Lung microvascular endothelial cell (primary cell): ENCODE data around the gene APOE. TPM values are rescaled to one million over a fixed set of nuclear protein-coding genes. Genes with fewer than 3 reads are reported as not detected.
"Not testable (repeated sequence)": the region's sequence is repeated elsewhere in the genome, so short reads cannot be mapped to it uniquely, and the experiment has no call there.

ENCODE experiments used
- DNase-seq, 2 donors: peaks; one replicate each; pipeline versions ENCODE4 v3.0.0 to v3.0.0-alpha.2; 2010; ENCODE audit warnings: low read depth in 2 of 2
- total RNA-seq: library from RNA; depleted of rRNA; stranded (reverse); fragments of >200 nt; gene quantifications from 2 replicates; pipeline ENCODE4 v1.2.1, GENCODE V29; 2014

Gene APOE
- total RNA-seq, 1 donor from 2014 or later: 2.4 TPM

DNA sequence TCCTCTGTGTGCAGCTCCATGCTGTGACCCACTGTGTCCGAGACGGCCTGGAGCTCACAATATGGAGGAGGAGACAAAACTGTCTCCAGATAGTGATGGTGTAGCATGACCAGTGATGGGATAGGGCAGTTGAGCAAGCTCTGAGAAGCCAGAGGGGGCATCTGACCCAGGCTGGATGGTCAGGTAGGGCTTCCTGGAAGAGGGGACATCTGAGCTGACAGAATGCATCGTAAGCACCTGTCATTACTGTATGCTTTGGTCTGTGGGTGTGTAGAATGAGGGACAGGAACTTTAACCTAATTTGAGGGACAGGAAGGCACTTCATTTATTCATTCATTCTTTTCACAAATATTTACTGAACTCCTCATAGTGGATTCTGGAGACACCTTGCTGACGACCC, 21.0 kb upstream of the APOE start:
- no peak for DNase-seq

DNA sequence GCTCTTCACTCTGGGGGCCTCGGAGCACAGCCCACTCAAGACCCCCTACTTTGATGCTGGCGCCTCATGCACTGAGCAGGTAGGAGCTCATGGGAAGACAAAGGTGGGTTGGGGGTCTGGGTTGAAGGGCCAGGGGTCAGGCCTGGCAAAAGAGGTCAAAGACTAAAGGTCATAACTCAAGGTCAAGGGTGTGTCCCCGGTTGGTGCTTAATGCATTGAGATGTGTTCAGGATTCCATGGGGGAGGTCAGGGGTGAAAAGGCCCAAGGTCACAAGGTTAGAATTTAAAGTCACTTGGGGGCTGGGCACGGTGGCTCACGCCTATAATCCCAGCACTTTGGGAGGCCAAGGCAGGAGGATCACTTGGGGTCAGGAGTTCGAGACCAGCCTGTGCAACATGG, 19.5 kb upstream of the APOE start:
- no peak for DNase-seq

DNA sequence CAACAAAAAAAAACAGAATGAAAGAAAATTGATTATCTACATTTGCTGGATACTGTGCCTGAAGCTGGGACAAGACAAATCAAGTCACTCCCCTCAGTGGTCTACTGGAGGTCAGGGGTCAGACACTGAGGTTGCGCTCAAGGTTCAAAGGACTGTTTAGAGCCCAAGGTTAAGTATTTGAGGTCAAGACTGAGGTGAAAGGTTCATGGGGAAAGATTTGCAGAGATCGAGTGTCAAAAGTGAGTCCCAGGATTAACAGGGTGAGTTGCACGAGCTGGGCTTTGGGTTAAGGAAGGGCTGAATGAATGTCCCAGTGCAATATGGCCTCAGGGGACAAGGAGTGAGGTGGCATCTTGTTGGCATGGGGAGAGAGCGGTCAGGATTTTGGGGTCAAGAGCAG, 17.9 kb upstream of the APOE start:
- DNase-seq: no peak

DNA sequence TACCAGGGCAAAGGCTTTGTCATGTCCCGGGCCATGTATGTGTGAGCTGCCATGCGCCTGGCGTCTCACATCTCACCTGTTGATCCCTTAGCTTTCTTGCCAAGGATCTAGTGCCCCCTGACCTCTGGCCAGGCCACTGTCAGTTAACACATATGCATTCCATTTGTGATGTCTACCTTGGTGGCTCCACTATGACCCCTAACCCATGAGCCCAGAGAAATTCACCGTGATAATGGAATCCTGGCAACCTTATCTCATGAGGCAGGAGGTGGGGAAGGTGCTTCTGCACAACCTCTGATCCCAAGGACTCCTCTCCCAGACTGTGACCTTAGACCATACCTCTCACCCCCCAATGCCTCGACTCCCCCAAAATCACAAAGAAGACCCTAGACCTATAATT, 17.3 kb upstream of the APOE start:
- DNase-seq: not testable (repeated sequence)

DNA sequence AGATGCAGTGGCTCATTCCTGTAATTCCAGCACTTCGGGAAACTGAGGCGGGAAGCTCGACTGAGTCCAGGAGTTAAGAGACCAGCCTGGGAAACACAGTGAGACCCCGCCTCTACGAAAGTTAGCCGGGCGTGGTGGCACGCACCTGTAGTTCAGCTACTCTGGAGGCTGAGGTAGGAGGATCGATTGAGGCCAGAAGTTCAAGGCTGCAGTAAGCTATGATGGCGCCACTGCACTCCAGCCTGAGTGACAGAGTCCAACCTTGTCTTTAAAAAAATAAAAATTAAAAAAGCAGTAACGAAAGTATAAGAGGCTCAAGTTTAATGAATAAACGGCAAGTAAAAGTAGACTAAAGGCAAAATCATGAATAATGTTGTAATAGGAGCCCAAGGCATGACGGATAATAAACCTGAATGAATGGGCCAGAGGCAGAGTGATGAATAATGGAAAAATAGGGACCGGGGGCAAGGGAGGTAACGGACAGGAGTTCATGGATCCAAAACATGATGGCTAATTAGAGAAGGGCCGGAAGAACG, 15.7 kb upstream of the APOE start:
- DNase-seq: no peak

DNA sequence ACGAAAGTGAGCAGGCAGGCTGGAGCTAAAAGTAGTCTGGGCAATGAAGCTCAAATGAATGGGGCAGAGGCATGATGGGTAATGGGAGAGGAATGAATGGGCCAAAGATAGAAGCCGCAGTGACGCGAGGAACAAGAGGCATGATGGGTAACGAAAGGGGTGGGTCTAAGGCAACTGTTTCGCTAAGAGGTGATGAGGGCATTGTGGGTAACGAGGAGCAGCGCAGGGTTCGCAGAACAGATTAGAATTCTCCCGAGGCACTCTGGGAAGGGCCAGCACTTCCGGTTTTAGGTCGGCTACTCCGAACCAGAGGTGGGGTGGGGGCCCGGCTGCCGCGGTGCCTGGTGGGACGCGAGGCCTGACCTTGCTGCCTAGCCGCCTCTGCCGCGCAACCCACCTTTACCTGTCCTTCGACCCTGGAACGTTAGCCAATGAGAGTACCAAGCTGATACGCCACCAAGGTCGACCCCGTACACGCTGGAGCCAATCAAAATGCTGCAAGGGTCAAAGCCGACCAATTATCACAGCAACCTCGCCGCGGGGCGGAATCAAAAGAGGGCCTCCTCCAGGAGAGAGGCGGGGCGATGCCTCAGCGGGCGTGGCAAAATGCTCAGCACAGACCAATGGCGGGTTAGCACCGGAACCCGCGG, 15.1 kb upstream of the APOE start:
- peak; percentile 100 for DNase-seq

DNA sequence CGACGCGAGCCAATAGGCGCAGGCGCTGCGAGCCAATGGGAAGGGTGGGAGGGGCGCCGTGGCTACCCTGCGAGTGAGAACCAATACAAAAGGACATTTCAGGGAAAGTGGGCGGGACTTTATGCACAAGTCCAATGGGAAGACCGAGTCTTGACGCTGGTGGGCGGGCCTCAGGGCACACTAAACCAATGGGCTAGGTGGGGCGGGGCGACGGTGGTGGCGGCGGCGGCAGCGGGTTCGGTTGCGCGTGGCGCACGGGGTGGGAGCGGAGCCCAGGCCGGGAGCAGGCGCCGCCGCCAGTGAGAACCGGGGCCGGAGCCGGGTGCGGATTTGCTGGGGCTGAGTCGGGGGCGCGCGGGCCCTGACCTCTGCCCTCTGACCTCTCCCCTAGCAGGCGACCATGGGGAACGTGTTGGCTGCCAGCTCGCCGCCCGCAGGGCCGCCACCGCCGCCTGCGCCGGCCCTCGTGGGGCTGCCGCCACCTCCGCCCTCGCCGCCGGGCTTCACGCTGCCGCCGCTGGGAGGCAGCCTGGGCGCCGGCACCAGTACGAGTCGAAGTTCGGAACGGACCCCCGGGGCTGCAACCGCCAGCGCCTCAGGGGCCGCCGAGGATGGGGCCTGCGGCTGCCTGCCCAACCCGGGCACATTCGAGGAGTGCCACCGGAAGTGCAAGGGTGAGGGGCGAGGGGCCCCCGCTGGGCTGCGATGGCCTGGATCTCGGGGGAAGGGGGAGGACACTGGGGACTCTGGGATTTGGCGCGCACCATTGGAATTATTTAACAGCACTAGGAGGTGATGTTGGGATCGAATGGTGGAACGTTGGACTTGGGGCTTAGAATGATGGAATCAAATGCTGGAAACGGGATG, 14.3 kb upstream of the APOE start, which contains the start of gene TOMM40:
Gene TOMM40 (plus strand): TSS at position 239 of the 867 bp plus-strand sequence. CDS start 162 bp downstream, at position 401.
- DNase-seq: peak in 1 of 2 donors; percentile 28

DNA sequence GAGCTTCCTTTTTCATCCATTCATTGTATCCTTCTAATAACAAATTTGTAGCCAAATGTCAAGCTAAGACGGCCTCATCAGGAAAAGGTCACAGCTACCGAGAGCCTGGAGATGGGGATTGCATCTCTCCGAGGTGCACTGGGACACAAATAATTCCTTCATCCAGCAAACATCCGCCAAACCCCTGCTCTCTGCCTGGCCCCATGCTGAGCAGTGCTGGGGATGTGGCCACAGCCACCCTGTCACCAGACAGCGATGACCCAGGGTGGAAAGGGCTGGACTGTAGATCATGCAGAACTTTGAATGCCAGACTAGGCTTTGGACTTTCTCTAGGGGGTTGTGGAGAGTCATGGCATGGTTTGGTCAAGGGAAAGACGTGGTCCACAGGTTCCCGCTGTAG, 12.7 kb upstream of the APOE start:
- no peak for DNase-seq

DNA sequence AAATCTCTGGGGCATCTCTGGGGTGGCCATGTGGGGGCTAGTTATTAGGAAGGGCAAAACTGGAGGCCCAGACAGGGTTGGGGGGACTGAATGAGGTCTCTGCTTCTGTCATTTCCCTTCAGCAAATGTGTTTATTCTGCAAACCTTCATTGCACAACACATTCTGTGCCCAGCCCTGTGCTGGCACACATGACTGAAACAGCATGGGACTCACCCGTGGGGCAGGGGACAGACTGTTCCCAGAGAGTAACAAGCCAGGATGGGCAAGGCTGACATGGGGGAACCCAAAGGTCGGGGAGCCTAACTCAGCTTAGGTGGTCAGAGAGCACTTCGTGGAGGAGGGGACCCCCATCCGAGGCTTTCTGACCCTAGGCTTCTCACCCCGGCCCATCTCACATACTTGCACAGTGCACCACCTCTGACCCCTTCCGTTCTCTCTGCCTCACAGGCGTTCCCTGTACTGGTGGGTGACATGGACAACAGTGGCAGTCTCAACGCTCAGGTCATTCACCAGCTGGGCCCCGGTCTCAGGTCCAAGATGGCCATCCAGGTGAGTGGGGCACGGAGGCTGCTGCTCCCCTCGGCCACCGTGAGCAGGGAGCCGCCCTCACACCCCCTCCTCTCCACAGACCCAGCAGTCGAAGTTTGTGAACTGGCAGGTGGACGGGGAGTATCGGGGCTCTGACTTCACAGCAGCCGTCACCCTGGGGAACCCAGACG, 12.1 kb upstream of the APOE start:
- DNase-seq: no peak

DNA sequence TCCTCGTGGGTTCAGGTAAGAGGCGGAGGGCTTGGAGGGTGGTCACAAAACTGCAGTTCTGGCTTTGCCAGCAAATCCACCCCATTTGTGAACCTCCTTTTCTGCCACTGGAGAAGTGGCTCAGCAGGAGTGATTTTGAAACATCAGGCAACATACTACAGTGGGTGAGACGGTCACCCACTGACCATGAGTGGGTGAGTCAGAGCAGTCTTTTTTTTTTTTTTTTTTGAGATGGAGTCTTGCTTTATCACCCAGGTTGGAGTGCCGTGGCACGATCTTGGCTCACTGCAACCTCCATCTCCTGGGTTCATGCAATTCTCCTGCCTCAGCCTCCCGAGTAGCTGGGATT, 11.6 kb upstream of the APOE start:
- DNase-seq: no peak

DNA sequence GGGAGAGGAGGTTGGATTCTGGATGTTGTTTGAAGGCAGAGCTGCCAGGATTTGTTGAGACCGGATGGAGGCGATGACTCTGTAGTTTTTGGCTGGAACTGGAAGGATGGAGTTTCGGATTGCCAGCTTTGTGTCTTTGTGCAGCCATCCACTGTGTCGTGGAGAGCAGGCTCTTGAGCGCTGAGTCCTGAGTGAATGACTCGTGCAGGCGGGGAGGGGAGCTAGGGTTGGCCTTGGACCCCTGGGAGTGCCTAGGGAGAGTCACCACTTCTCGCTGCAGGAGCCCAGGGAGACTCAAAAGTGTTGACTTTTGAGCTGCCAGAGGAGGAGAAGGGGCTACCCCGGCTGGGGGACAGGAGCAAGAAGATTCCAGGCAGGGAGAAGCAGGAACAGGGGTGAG, 10.7 kb upstream of the APOE start:
- no peak for DNase-seq

DNA sequence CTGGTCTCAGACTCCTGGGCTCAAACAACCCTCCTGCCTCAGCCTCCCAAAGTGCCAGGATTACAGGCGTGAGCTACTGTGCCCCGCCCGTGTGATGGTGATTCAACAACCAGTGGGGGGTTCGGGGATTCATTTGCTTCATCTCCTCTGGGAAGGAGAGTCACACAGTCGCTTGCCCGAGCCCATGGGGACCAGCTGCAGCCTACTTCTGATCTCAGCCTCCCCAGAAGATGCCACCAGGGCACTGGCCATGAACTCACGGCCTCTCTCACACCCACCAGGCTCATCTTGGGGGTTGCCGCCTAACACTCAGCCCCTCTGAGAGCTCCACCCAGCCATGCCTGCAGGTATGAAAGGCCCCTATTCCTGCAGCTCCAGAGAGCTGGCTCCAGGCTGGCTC, 7.8 kb upstream of the APOE start:
- no peak for DNase-seq

DNA sequence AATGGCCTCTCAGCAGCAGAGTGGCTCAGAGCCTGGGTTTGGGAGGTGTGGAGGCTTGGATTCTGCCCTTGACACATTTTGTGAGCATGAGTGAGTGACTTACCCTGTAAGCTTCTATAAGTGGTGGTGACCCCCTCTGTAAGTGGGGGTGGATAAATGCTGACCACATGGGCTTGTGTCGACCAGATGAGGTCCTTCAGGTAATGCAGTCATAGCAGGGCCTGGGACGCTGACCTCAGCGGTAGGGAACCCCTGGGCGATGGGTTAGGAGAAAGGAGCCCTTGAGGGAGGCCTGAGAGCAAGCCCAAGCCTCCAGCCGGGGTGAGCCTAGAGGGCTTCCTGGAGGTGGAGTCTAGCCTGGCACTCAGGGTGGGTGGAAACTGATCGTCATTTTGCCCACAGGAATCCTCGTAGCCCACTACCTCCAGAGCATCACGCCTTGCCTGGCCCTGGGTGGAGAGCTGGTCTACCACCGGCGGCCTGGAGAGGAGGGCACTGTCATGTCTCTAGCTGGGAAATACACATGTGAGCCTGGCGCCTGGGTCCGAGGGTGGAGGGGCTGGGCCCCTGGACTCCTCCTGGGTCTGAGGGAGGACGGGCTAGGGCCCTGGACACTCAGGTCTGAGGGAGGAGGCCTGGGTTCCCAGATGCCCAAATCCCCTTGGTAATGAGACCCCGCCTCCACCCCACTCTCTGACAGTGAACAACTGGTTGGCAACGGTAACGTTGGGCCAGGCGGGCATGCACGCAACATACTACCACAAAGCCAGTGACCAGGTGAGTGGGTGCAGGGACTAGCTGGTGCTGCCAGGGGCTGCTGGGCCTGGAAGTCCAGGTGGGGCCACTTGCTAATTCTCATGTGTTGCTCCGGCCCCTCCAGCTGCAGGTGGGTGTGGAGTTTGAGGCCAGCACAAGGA, 5.0 kb upstream of the APOE start:
- no peak for DNase-seq

DNA sequence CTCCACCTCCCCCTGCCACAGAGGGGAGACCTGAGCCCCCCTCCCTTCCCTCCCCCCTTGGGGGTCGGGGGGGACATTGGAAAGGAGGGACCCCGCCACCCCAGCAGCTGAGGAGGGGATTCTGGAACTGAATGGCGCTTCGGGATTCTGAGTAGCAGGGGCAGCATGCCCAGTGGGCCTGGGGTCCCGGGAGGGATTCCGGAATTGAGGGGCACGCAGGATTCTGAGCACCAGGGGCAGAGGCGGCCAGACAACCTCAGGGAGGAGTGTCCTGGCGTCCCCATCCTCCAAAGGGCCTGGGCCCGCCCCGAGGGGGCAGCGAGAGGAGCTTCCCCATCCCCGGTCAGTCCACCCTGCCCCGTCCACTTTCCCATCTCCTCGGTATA, 2.4 kb upstream of the APOE start:
- no peak for DNase-seq

DNA sequence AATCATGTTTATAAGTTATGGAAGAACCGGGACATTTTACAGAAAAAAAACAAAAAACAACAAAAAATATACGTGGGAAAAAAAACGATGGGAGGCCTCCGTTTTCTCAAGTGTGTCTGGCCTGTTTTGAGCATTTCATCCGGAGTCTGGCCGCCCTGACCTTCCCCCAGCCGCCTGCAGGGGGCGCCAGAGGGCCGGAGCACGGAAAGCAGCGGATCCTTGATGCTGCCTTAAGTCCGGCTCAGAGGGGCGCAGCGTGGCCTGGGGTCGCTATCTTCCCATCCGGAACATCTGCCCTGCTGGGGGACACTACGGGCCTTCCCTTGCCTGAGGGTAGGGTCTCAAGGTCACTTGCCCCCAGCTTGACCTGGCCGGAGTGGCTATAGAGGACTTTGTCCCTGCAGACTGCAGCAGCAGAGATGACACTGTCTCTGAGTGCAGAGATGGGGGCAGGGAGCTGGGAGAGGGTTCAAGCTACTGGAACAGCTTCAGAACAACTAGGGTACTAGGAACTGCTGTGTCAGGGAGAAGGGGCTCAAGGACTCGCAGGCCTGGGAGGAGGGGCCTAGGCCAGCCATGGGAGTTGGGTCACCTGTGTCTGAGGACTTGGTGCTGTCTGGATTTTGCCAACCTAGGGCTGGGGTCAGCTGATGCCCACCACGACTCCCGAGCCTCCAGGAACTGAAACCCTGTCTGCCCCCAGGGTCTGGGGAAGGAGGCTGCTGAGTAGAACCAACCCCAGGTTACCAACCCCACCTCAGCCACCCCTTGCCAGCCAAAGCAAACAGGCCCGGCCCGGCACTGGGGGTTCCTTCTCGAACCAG, 1.8 kb upstream of the APOE start:
- DNase-seq: peak; percentile 58 to 61

DNA sequence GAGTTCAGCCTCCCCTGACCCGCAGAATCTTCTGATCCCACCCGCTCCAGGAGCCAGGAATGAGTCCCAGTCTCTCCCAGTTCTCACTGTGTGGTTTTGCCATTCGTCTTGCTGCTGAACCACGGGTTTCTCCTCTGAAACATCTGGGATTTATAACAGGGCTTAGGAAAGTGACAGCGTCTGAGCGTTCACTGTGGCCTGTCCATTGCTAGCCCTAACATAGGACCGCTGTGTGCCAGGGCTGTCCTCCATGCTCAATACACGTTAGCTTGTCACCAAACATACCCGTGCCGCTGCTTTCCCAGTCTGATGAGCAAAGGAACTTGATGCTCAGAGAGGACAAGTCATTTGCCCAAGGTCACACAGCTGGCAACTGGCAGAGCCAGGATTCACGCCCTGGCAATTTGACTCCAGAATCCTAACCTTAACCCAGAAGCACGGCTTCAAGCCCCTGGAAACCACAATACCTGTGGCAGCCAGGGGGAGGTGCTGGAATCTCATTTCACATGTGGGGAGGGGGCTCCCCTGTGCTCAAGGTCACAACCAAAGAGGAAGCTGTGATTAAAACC, 1.1 kb upstream of the APOE start:
- no peak for DNase-seq

DNA sequence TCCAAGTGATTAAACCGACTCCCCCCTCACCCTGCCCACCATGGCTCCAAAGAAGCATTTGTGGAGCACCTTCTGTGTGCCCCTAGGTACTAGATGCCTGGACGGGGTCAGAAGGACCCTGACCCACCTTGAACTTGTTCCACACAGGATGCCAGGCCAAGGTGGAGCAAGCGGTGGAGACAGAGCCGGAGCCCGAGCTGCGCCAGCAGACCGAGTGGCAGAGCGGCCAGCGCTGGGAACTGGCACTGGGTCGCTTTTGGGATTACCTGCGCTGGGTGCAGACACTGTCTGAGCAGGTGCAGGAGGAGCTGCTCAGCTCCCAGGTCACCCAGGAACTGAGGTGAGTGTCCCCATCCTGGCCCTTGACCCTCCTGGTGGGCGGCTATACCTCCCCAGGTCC, 2.0 kb downstream of the APOE start:
- DNase-seq: no peak

DNA sequence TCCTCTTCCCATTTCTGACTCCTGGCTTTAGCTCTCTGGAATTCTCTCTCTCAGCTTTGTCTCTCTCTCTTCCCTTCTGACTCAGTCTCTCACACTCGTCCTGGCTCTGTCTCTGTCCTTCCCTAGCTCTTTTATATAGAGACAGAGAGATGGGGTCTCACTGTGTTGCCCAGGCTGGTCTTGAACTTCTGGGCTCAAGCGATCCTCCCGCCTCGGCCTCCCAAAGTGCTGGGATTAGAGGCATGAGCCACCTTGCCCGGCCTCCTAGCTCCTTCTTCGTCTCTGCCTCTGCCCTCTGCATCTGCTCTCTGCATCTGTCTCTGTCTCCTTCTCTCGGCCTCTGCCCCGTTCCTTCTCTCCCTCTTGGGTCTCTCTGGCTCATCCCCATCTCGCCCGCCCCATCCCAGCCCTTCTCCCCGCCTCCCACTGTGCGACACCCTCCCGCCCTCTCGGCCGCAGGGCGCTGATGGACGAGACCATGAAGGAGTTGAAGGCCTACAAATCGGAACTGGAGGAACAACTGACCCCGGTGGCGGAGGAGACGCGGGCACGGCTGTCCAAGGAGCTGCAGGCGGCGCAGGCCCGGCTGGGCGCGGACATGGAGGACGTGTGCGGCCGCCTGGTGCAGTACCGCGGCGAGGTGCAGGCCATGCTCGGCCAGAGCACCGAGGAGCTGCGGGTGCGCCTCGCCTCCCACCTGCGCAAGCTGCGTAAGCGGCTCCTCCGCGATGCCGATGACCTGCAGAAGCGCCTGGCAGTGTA, 2.7 kb downstream of the APOE start:
- DNase-seq: no peak

DNA sequence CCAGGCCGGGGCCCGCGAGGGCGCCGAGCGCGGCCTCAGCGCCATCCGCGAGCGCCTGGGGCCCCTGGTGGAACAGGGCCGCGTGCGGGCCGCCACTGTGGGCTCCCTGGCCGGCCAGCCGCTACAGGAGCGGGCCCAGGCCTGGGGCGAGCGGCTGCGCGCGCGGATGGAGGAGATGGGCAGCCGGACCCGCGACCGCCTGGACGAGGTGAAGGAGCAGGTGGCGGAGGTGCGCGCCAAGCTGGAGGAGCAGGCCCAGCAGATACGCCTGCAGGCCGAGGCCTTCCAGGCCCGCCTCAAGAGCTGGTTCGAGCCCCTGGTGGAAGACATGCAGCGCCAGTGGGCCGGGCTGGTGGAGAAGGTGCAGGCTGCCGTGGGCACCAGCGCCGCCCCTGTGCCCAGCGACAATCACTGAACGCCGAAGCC, 3.3 kb downstream of the APOE start:
- no peak for DNase-seq
